Measurements from ENCODE around the gene SNRNP70.

DNA sequence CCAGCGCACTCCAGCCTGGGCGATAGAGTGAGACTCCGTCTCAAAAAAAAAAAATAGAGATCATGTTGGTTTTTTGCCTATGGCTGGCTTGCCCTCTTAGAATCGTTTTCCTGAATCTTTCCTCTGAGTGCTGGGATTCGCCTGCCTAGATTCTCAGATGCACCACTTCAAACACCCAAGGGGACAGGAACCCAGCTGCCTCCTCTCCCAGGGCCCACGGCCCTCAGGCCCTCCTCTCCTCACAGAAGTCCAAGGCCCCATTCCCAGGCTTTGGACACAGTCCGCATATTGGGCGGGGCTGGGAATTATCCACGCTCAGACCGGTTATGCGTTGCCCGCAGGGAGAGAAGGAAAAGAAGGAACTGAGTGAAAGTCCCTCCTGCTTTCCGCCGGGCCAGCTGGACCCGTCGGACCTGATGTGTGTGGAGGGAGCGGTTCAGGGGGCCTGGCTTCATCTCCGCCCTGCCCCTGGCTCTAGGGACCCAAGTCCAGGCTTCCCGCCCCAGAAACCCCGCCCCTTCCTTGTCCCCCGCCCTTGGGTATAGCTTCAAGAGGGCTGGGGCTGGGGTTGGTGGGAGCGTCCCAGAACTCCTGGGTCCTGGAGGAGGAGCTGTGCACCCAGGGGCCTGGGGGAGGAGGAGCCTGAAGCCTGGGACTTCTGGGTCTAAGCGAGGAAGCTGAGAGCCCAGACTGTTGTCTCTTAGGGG lies 39.9 kb downstream of the SNRNP70 start:
- TF ChIP-seq EZH2phosphoT487 (IDR thresholded peaks at IDR 0.05; ENCODE audit: unreplicated experiment) (no peak), EZH2 (IDR thresholded peaks at IDR 0.05; ENCODE audit: low read depth, unreplicated experiment) (no peak)
- TF ChIP-seq, protein P1, sequence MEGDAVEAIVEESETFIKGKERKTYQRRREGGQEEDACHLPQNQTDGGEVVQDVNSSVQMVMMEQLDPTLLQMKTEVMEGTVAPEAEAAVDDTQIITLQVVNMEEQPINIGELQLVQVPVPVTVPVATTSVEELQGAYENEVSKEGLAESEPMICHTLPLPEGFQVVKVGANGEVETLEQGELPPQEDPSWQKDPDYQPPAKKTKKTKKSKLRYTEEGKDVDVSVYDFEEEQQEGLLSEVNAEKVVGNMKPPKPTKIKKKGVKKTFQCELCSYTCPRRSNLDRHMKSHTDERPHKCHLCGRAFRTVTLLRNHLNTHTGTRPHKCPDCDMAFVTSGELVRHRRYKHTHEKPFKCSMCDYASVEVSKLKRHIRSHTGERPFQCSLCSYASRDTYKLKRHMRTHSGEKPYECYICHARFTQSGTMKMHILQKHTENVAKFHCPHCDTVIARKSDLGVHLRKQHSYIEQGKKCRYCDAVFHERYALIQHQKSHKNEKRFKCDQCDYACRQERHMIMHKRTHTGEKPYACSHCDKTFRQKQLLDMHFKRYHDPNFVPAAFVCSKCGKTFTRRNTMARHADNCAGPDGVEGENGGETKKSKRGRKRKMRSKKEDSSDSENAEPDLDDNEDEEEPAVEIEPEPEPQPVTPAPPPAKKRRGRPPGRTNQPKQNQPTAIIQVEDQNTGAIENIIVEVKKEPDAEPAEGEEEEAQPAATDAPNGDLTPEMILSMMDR (conservative IDR thresholded peaks at IDR 0.05; ENCODE audit: low read depth in 2 of 2) = no peak
- TF ChIP-seq, protein P2, sequence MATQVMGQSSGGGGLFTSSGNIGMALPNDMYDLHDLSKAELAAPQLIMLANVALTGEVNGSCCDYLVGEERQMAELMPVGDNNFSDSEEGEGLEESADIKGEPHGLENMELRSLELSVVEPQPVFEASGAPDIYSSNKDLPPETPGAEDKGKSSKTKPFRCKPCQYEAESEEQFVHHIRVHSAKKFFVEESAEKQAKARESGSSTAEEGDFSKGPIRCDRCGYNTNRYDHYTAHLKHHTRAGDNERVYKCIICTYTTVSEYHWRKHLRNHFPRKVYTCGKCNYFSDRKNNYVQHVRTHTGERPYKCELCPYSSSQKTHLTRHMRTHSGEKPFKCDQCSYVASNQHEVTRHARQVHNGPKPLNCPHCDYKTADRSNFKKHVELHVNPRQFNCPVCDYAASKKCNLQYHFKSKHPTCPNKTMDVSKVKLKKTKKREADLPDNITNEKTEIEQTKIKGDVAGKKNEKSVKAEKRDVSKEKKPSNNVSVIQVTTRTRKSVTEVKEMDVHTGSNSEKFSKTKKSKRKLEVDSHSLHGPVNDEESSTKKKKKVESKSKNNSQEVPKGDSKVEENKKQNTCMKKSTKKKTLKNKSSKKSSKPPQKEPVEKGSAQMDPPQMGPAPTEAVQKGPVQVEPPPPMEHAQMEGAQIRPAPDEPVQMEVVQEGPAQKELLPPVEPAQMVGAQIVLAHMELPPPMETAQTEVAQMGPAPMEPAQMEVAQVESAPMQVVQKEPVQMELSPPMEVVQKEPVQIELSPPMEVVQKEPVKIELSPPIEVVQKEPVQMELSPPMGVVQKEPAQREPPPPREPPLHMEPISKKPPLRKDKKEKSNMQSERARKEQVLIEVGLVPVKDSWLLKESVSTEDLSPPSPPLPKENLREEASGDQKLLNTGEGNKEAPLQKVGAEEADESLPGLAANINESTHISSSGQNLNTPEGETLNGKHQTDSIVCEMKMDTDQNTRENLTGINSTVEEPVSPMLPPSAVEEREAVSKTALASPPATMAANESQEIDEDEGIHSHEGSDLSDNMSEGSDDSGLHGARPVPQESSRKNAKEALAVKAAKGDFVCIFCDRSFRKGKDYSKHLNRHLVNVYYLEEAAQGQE (IDR thresholded peaks at IDR 0.05; ENCODE audit: unreplicated experiment) = no peak

All from GM23338 (cell line).